Measurements from ENCODE around the gene HLA-A.
"Not testable (repeated sequence)": the region's sequence is repeated elsewhere in the genome, so short reads cannot be mapped to it uniquely, and the experiment has no call there.

Gene HLA-A

DNA sequence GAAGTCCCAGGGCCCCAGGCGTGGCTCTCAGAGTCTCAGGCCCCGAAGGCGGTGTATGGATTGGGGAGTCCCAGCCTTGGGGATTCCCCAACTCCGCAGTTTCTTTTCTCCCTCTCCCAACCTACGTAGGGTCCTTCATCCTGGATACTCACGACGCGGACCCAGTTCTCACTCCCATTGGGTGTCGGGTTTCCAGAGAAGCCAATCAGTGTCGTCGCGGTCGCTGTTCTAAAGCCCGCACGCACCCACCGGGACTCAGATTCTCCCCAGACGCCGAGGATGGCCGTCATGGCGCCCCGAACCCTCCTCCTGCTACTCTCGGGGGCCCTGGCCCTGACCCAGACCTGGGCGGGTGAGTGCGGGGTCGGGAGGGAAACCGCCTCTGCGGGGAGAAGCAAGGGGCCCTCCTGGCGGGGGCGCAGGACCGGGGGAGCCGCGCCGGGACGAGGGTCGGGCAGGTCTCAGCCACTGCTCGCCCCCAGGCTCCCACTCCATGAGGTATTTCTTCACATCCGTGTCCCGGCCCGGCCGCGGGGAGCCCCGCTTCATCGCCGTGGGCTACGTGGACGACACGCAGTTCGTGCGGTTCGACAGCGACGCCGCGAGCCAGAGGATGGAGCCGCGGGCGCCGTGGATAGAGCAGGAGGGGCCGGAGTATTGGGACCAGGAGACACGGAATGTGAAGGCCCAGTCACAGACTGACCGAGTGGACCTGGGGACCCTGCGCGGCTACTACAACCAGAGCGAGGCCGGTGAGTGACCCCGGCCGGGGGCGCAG lies at the start of gene HLA-A:
Gene HLA-A (plus strand): TSS at position 258 of the 778 bp plus-strand sequence. CDS start 22 bp downstream, at position 280.
- peak; percentile 84 to 94 (median 88) for DNase-seq

DNA sequence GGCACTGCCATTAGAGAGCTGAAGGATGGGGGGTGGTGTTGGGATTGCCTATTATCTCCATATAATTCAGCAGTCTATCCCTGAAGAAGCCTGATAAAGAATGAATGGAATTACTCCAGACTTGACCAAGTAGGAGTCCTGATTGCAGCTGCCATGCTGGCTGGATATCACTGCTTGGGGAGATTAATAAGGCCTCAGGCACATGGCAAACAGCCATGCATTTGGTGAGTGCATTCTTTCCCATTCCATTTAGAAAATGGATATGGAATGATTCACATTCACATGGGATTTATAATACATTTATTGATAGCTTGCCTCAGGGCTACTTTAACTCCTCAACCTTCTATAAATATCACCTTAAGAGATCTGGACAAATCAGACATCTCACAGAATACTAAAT lies 49.6 kb upstream of the HLA-A start:
- no peak for DNase-seq

DNA sequence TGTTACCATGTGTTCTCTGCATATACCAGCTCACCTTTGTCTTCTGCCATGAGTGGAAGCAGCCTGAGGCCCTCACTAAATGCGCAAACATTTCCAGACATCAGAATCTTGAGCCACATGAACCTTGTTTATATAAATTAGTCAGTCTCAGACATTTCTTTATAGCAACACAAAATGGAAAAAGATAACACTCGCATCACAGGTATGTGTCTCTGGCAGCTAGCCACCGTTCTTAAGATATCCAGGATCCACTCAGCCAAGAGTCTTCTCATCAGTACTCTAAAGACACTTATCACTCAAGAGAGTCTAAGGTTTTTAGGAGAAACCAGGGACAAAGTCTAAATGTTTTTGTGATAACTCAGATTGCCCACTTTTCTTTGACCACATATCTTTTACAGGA lies 43.1 kb upstream of the HLA-A start:
- no peak for DNase-seq

DNA sequence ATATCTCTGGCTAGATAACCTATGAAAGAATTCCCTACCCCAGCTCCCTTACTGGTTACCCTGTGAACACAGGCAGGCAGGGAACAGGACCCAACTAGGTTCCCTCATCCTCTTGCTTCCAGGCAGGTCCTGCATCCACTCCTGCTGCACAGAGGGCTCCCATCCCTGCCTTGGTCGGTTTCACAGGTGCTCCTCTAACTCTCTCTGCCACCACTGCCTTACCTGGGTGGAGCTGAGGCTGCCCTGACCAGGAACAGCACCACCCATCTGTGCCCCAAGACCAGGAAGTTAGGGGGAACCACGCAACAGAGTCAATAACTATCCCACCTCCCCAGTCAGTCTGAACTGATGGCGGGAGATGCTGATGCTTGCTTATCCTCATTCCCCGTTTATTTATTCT lies 37.0 kb upstream of the HLA-A start:
- no peak for DNase-seq

DNA sequence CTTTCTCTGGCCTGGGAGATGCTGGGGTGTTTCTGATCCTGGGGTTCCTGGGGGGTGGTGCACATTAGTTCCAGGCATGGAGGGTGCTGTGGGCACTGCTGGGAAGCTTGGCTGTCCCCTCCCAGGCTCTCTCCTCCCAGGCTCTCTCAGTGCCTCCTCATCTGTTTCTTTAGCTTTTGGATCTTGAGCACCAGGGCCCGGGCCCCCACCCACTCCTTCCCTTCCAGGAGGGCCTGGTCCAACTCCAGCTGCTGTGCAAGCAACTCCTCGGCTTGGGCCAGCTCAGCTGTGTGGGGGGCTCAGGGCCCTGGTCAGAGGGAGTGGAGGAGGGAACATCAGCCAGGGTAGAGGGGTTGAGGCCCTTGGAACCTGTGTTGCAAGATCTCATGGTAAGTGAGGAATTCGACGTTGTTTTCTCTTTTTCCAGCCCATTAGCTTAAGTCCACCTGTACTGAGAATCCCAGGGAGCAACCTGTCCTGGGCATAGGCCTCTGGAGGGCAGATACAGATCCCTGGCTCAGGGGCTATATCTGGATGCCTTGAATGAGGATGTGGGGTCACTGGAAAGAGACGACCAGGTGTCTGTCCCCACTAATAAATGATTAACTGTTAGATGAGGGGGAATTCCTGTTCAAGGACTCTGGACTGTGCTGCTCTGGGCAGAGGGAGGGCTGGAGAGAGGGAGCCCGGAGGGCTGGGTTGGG lies 34.5 kb upstream of the HLA-A start:
- DNase-seq = no peak

GRCh38 chr6:29908341-29908662 lies 34.0 kb upstream of the HLA-A start:
- DNase-seq = no peak

DNA sequence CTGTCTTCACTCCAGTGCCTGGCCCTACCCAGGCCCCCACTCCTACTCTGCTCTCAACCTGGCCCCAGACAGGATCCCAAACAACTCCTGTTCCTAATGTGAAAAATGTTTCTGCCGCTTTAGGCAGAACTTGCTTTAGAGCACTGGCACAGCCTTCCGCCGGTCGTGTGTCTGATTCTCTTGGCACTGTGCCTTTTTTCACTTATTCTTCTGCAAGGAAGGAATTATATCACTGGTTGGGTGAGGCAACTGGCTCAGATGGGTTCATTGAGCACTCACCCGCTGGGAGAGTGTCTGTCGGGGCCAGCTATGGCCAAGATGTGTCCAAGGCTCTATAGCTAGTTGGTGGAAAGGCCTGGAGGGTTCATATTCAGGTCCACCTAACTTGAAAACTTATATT lies 33.6 kb upstream of the HLA-A start:
- no peak for DNase-seq

GRCh38 chr6:29909985-29910384 lies 32.3 kb upstream of the HLA-A start:
- DNase-seq = no peak

DNA sequence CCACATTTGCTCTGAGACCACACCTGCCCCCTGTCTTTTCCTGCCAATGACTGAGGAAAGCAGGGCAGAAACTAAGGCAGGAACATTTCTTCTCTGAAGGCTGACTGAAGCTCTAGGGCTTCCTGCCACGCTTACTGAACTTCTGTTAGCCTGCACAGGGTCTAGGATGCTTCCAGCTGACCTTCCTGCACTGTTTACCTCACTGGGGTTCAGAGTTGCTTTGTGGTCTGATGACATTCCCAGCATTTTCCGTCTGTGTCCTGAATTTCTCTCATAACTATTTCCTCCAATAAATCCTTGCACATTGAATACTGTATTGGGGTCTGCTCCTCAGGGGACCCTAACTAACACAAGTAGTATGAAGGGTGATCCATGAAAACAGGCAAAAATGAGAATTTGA lies 29.5 kb upstream of the HLA-A start:
- no peak for DNase-seq

DNA sequence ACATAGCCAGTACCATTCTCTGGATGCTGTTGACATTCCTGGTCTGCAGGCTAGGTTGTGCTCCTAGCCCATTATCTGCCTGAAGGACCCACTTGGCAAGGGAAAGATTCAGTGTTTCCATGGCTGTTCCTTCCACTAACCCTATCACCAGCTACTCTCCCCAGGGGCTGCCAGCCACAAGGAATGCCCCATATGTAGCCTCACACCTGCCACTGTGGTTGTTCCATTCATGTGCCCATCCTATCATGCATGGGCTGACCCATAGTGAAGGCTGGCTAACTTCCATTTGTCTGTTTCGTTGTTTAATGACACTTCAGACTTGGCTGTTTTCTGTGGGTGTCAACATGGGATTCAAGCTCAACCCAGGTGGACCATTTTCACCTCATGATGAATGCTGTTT lies 25.6 kb upstream of the HLA-A start:
- DNase-seq = peak in 1 of 3 experiments; percentile 0

DNA sequence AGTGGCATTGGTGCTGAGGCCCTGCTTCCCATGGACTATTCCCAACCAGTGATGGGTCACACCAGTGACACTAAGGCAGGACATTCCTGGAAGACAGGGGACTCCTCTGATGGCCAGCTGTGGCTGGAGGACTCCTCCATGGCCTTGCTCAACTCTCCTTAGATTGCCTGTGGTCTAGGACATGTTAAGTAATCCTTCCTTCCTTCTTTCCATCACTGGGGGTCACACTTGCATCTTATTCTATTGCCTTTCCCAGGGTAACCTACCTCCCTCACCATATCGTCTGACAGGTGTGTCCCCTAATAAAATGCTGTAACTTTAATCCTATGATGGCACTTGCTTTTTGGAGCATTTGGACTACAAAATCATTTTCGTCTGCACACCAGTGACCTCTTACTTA lies 24.5 kb upstream of the HLA-A start:
- peak in 1 of 3 experiments; percentile 1 for DNase-seq

DNA sequence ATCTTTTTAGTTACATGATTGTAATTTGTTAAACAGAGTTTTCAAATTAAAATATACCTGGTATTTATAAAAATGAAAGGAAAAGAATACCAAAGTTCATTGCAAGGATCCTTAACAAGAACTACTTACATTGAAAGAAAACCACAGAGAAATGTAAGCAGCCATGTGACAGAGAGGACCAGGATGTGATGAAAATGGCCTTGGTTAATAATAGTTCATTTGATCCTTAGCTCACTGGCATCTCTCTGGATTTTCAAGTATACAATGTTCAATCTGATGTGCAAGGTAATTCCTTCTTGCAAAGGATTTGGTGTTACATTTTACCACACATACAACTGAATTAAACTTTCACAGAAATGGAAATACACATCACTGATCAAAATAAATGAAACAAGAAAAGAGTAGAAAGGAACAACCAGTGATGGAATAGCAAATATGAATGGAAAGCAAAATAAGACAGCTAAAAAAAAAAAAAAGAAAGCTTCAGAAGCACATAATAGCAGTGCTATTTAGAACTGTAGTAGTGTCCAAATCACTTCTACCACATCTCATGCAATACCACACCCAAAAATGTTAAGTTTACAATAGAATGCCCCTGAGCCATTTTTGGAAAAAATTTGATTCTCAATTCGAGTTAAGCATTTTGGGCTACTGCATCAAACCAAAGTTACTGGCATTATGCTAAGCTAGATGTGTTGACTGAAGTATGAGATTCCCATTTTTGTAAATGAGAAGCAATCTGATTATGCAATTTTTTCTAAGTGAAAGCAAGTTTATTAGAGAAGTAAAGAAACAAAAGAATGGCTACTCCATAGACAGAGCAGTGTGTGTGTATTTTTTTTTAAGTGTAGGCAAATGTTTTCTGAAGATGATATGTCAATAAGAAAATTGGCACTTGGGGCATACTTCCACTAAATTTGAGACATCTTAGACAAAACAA lies 22.6 kb upstream of the HLA-A start:
- peak in 1 of 3 experiments; percentile 10 for DNase-seq

GRCh38 chr6:29924287-29924686 lies 18.0 kb upstream of the HLA-A start:
- DNase-seq = peak in 2 of 3 experiments; percentile 1 to 50

DNA sequence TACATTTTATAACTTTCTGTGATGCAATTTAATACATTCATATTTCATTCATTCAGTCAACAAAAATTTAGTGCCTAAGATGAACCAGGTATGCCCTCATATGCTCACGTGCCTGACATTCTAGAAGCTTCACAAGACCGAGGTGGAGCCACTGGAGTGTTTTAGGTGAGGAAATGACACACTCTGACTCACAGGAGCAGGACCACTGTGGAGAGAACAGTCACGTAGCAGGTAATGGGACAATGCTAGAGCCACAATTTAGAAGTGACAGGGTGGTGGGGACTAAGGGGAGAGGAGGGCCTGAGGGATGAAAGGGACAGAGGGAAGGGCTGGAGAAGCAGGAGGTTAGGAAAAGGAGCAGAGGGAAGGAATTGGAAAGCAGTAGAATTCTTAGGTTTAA lies 17.6 kb upstream of the HLA-A start:
- DNase-seq = no peak

GRCh38 chr6:29925321-29925720 lies 17.0 kb upstream of the HLA-A start:
- no peak for DNase-seq

- no peak for DNase-seq
Observed at GRCh38 chr6:29925727-29926412, 16.5 kb upstream of the HLA-A start.

- no peak for DNase-seq
Observed at GRCh38 chr6:29926413-29927274, 15.7 kb upstream of the HLA-A start.

DNA sequence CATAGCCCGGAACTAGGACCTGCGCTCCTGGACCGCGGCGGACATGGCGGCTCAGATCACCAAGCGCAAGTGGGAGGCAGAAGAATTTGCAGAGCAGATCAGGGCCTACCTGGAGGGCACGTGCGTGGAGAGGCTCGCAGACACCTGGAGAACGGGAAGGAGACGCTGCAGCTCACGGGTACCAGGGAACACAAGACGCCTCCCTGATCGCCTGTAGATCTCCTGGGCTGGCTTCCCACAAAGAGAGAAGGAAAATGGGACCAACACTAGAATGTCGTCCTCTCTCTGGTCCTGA lies 15.1 kb upstream of the HLA-A start:
- DNase-seq = no peak

- DNase-seq = no peak
Observed at GRCh38 chr6:29927841-29928388, 14.4 kb upstream of the HLA-A start.

- DNase-seq = not testable (repeated sequence)
Observed at GRCh38 chr6:29930047-29930446, 12.3 kb upstream of the HLA-A start.

DNA sequence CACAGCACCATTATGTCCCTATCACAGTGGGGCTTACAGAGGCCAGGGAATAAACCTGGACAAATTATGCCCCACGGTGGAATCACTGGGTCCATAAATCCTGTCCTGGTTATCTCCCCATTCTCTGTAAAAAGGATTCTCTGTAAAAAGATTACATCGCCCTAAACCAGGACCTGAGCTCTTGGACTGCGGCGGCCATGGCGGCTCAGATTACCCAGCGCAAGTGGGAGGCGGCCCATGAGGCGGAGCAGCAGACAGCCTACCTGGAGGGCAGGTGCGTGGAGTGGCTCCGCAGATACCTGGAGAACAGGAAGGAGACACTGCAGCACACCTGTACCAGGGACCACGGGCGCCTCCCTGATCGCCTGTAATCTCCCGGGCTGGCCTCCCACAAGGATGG lies 8.4 kb upstream of the HLA-A start:
- peak in 1 of 3 experiments; percentile 67 for DNase-seq
